ENCODE data around the gene FKBP1B.

The FKBP1B gene

GRCh38 chr2:24051833-24052232, 2.3 kb downstream of the FKBP1B start:
- no peaks in the 10 kb centered on the region; the same call in 1 of the 2 replicates for H3K36me3 ChIP-seq (ENCODE audit: insufficient read depth, low read length)
- H3K4me1 ChIP-seq (ENCODE audit: insufficient read depth, low read length, severe bottlenecking): peaks cover 22% of the 10 kb centered on the region

GRCh38 chr2:24052951-24053350, 3.4 kb downstream of the FKBP1B start:
- Histone ChIP-seq H3K27ac (ENCODE audit: low read depth, low read length, poor library complexity, severe bottlenecking) (no peak overlapping the region), H3F3A (ENCODE audit: insufficient read depth, low read length) (no peaks in the 10 kb centered on the region), H3K4me1 (ENCODE audit: insufficient read depth, low read length, severe bottlenecking) (peaks cover 16% of the 10 kb centered on the region), H3K4me3 (ENCODE audit: low read depth, low read length, poor library complexity, severe bottlenecking) (no peak overlapping the region), H3K79me2 (ENCODE audit: insufficient read depth, low read length) (no peaks in the 10 kb centered on the region), H3K9me3 (ENCODE audit: low read length) (no peaks in the 10 kb centered on the region), H3K9me2 (ENCODE audit: low read depth, low read length) (no peaks in the 10 kb centered on the region), H4K20me1 (ENCODE audit: insufficient read depth, low read length) (no peaks in the 10 kb centered on the region), H3K9ac (ENCODE audit: low read length) (no peak overlapping the region), H3K4me2 (ENCODE audit: low read length) (no peak overlapping the region), H3K27me3 (ENCODE audit: insufficient read depth, low read length) (no peaks in the 10 kb centered on the region), H3K36me3 (ENCODE audit: insufficient read depth, low read length) (no peaks in the 10 kb centered on the region; the same call in 1 of the 2 replicates), H2AFZ (ENCODE audit: low read length) (no peak overlapping the region)
- TF ChIP-seq CTCF (IDR thresholded peaks at IDR 0.05; ENCODE audit: low read length) (no peak), EZH2 (IDR thresholded peaks at IDR 0.05; ENCODE audit: borderline replicate concordance, low read length) (no peak)

More at GRCh38 chr2:24051833-24052232, 2.3 kb downstream of the FKBP1B start:
- Histone ChIP-seq H3K27me3 (ENCODE audit: insufficient read depth, low read length) (no peaks in the 10 kb centered on the region), H4K20me1 (ENCODE audit: insufficient read depth, low read length) (no peaks in the 10 kb centered on the region), H3K4me2 (ENCODE audit: low read length) (no peak overlapping the region), H3F3A (ENCODE audit: insufficient read depth, low read length) (no peaks in the 10 kb centered on the region), H3K9me2 (ENCODE audit: low read depth, low read length) (no peaks in the 10 kb centered on the region), H3K9ac (ENCODE audit: low read length) (no peak overlapping the region), H3K79me2 (ENCODE audit: insufficient read depth, low read length) (peaks cover 2% of the 10 kb centered on the region), H2AFZ (ENCODE audit: low read length) (no peak overlapping the region), H3K4me3 (ENCODE audit: low read depth, low read length, poor library complexity, severe bottlenecking) (no peak overlapping the region), H3K9me3 (ENCODE audit: low read length) (no peaks in the 10 kb centered on the region), H3K27ac (ENCODE audit: low read depth, low read length, poor library complexity, severe bottlenecking) (no peak overlapping the region)
- TF ChIP-seq CTCF (IDR thresholded peaks at IDR 0.05; ENCODE audit: low read length) (no peak), EZH2 (IDR thresholded peaks at IDR 0.05; ENCODE audit: borderline replicate concordance, low read length) (no peak)

- no peaks in the 10 kb centered on the region for H3K9me2 ChIP-seq (ENCODE audit: low read depth, low read length)
- no peaks in the 10 kb centered on the region for H4K20me1 ChIP-seq (ENCODE audit: insufficient read depth, low read length)
- no peaks in the 10 kb centered on the region for H3K27me3 ChIP-seq (ENCODE audit: insufficient read depth, low read length)
- H3K4me1 ChIP-seq (ENCODE audit: insufficient read depth, low read length, severe bottlenecking): peaks cover 6% of the 10 kb centered on the region
- H3K9ac ChIP-seq (ENCODE audit: low read length): no peak overlapping the region
- no peaks in the 10 kb centered on the region; the same call in 1 of the 2 replicates for H3K36me3 ChIP-seq (ENCODE audit: insufficient read depth, low read length)
- TF ChIP-seq EZH2 (IDR thresholded peaks at IDR 0.05; ENCODE audit: borderline replicate concordance, low read length): no peak
- TF ChIP-seq CTCF (IDR thresholded peaks at IDR 0.05; ENCODE audit: low read length): no peak
- H3F3A ChIP-seq (ENCODE audit: insufficient read depth, low read length): no peaks in the 10 kb centered on the region
- H3K9me3 ChIP-seq (ENCODE audit: low read length): no peaks in the 10 kb centered on the region
- no peak overlapping the region for H3K4me3 ChIP-seq (ENCODE audit: low read depth, low read length, poor library complexity, severe bottlenecking)
- H2AFZ ChIP-seq (ENCODE audit: low read length): no peak overlapping the region
- H3K4me2 ChIP-seq (ENCODE audit: low read length): no peak overlapping the region
- no peaks in the 10 kb centered on the region for H3K79me2 ChIP-seq (ENCODE audit: insufficient read depth, low read length)
- no peak overlapping the region for H3K27ac ChIP-seq (ENCODE audit: low read depth, low read length, poor library complexity, severe bottlenecking)
These were observed 4.9 kb downstream of the FKBP1B start for GRCh38 chr2:24054366-24055010.

Data from OCI-LY1 (cell line).